ENCODE measurements around the gene PNO1.

The PNO1 gene

DNA sequence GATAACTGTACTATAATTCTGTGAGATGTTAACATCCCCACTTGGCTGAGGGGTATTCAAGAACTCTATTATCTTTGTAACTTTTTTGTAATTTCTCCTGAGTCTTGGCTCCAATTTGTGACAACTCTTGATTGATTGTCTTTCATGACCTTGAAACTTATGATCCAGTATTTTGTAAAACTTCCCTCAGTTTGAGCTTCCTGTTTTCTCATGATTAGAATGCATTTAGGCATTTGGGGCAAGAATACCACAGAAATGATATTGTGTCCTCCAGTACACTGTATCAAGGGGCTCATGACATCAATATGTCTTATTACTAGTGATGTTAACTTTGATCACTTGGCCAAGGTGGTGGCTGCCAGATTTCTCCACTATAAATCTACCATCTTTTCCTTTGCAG is 37.4 kb downstream of the PNO1 start:
- DNase-seq (ENCODE audit: low read depth): no peak

DNA sequence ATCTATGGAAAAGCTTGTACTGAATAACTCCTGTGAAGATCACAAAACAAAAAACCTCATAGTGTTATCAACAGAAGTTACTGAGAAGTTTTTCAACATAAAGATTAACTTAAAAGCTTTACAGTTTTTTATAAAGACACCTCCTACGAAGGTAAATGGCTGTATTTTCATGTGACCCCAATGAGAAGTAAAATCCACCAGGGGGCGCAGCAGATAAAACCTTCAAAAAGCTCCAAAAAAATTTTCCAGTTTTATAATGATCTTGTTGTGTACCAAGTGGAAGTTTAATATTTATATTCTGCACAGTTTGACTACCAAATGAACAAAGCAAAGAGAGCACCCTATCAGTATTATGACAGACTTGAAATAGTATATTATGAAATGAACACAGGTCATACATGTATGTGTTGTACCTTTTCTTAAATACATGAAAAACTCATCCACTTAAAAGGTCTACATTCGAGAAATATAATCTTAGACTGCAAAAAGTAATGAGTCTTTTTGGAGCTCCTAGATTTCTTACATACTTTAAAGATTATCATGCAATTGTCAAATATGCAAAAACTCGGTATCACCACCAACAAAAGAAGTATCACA is 38.5 kb downstream of the PNO1 start:
- DNase-seq (ENCODE audit: low read depth): peak; percentile 80

DNA sequence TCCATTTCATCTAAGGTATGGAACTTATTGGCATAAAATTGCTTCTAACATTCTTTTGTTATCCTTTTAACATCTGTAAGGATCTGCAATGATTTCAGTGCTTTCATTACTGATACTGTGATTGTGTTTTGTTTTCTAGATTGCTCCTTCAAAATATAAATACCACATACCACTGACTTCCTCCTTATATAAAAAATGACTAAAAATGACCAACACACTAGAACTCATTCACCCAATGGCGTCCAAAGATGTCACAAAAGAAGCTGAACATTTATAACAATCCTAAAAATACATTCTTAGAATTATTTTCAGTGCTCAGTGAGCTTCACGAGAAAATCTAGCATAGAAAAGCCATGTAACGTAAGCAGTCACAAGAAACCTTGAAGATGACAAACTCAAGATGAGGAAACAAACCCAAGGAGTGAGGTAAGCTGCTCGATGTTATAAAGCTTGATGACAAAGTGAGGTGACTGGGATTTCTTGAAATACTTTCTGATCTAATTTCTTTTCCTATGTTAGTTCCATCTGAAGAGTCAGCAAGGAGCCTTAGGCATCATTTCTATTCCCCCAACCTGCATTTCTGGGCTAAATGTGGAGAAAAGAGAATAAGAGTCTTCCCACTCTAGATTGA is 42.6 kb downstream of the PNO1 start:
- no peak for DNase-seq (ENCODE audit: low read depth)

DNA sequence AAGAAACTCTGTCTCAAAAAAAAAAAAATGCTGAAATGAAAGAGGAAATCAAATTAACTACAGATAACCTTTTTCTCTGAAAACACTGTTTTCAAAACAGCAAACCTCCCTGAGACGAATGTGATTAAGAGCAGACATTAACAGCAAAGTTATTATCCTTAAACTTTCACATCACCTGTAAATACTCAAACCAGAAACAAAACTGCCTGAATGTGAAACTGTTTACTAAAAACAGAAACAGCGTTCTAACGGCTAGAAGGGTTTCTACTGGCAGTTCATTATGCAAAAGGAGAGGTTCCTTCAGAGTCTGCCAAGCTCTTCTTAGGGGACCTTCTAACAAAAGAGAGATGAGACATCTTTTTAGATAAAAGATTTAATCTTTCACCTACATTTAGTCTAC is 45.9 kb downstream of the PNO1 start:
- no peak for DNase-seq (ENCODE audit: low read depth)

DNA sequence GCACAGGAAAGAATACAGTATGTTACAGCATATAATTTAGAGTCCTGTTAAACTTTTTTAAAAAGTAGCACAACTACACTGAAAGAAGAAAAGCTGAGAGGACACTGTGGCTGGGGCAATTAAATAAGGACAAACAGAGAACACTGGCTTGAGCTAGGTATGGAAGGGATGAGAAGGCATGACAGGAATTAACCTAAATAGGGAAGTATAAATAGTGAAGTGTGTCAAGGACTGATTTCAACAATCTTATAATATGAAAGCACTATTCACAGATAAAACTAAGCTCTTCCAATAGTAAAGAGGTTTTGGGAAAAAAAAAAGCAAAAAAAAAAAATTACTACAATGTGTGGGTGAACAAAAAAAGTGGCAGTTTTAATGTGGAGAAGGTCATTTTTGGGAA is 49.1 kb downstream of the PNO1 start:
- DNase-seq (ENCODE audit: low read depth): no peak

DNA sequence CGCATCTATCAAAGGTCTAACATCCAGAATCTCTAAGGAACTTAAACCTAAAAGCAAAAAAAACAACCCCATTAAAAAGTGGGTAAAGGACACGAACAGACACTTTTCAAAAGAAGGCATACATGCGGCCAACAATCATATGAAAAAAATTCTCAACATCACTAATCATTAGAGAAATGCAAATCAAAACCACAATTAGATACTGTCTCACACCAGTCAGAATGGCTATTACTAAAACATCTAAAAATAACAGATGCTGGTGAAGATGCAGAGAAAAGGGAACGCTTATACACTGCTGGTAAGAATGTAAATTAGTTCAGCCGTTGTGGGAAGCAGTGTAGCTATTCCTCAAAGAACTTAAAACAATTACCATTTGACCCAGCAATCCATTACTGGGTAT is 56.7 kb downstream of the PNO1 start:
- DNase-seq (ENCODE audit: low read depth): no peak

DNA sequence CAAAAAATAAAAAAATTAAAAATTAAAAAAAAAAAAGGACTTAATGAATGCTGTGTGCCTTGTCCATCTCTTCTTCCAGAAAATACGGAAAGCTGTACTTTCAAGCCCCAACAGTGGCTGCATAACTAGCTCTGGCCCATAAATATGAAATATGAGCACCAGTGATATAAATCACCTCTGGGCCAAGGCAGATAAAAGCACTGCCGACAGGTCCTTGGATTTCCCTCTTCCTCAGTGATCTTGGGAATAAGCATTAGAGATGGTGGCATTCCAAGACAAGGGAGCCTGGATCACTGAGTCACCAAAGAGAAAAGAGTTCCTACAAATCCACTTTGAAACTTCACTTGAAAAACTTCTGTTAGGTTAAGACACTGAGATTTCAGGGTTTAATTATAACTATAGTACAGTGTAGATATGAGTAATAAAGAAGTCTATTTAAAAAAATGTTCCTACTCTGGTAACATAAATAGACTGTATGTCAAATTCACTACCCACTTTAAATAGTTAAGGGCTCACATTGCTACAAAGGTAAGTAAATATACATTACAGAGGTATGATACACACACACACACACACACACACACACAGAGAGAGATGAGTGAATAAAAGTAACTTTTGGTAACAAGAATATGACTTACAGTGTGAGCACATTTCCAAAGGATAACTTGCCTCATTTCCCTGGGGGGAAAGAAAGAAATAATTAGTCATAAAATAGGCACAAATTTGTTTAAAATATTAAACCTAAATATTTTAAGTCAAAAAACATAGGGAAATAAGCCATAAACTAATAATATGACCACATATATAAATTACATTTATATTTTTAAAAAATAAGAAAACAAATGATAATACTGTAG is 59.0 kb downstream of the PNO1 start:
- DNase-seq (ENCODE audit: low read depth): no peak

DNA sequence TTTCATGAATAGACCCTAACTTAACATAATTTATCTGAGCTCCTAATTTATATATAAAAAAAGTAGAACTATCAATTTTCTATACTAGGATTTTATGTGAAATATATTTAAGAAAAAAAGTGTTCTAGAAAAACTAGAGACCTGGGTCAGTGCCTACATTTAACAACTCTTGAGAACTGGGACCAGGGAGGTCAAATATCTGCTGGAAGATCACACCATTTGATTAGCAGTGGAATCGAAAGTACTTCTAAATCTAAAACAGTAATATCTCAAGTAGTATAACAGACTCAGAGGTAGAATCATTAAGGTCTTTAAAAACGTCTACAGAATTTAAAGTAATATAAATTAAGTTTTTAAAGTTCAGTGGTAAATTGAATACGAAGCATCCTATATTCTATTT is 60.0 kb downstream of the PNO1 start:
- DNase-seq (ENCODE audit: low read depth): no peak

DNA sequence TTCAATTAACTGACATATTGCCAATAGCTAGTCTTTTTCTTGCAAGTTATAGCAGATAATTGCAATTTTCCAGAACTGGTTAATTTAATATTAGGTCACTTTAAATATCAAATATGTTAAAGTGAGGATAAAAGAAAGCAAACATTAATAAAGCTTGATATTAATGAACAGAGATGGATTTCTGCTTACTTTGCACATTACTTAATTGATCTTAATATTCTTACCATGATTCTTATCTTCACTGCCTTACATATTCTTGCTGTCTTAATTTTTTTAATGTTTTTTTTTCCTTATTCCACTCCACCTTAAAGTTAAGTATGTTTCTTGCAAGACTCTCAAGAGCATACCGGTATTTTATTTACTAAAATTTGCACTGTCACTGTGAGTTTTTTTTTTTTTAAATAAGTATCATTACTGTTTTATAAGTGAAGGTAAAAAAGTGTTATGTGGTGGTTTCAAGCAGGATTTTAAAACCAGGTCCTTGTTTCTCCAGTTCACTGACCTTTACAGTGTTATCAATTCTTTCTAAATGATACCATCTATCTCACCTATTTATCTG is 60.7 kb downstream of the PNO1 start:
- no peak for DNase-seq (ENCODE audit: low read depth)

DNA sequence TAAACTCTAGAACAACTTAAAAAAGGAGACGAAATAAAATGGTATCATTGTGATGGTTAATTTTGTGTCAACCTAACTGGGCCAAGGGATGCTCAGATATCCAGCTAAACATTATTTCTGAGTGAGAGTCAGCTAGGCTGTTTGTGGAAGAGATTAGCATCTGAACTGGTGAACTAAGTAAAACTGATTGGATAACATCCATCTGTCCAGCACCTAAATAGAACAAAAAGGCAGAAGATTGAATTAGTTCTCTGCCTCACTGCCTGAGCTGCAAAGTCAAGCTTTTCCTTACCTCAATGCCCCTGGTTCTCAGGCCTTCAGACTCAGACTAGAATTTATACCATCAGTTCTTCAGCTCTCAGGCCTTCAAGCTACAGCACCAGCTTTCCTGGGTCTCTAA is 64.6 kb downstream of the PNO1 start:
- no peak for DNase-seq (ENCODE audit: low read depth)

DNA sequence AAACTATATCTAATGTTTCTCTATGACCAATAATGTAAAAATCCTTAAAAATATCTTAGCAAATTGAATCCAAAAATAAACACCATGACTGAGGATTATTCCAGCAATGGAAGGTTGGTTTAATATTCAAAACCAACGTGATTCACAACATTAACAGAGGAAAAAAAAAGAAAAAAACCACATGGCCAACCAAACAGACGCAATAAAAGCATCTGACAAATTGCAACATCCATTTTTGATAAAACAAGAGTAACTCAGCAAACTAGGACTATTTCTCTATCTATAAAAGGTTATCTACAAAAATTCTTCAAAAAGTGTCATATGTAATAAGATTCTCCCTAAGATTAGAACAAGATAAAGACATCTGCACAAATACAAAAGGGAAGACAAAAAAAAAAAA is 65.7 kb downstream of the PNO1 start:
- no peak for DNase-seq (ENCODE audit: low read depth)

DNA sequence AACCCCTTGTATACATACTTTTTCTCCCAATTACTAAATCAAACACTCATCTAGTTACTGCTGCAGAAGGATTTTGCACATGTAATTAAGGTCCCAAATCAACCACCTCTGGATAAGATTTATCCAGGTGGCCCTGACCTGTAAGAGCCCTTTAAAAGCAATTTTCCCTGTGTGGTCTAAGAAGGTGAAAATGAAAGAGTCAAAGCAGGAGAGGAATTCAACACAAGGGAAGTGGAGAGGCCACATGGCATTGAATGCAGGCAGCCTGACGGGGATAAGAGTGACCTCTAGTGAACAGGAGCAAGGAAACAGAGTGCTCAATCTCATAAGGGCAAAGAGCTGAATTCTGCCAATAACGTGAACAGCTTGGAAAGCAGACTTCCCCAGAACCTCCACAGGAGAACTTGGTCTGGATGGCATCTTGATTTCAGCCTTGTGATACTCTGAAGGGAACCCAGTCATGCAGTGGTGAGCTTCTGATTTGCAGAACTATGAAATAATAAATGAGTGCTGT is 67.5 kb downstream of the PNO1 start:
- DNase-seq (ENCODE audit: low read depth): peak; percentile 39

Data from ELR (cell line).